Effector memory CD4-positive, alpha-beta T cell (primary cell): ENCODE measurements around the gene PCDH9.

ENCODE experiments used
- DNase-seq, 3 donors: peaks; one replicate each; pipeline ENCODE4 v3.0.0-alpha.2; 2020
- H3K27ac ChIP-seq: 2 replicates; pipeline ENCODE4 v1.7.0; 2013; ENCODE audit warnings: mild to moderate bottlenecking, low read length, moderate library complexity; ENCODE audit not compliant: insufficient read depth, poor library complexity, severe bottlenecking
- H3K27me3 ChIP-seq: replicated peaks from 2 replicates; pipeline ENCODE4 v1.7.0; 2013; ENCODE audit warnings: mild to moderate bottlenecking, low read length; ENCODE audit not compliant: insufficient read depth, control insufficient read depth, poor library complexity, severe bottlenecking
- H3K36me3 ChIP-seq: 2 replicates; pipeline ENCODE4 v1.7.0; 2013; ENCODE audit warnings: mild to moderate bottlenecking, low read length, moderate library complexity; ENCODE audit not compliant: control insufficient read depth, insufficient read depth
- H3K4me1 ChIP-seq: 2 replicates; pipeline ENCODE4 v1.7.0; 2013; ENCODE audit warnings: low read length, mild to moderate bottlenecking; ENCODE audit not compliant: control insufficient read depth, insufficient read depth, poor library complexity, severe bottlenecking
- H3K4me3 ChIP-seq: 2 replicates; pipeline ENCODE4 v1.7.0; 2013; ENCODE audit warnings: low read length, low read depth, mild to moderate bottlenecking; ENCODE audit not compliant: insufficient read depth, poor library complexity, severe bottlenecking
- H3K9me3 ChIP-seq: 2 replicates; pipeline ENCODE4 v1.7.0; 2013; ENCODE audit warnings: mild to moderate bottlenecking, low read length, moderate library complexity; ENCODE audit not compliant: control insufficient read depth

PCDH9 gene

GRCh38 chr13:66659701-66660467 lies 570.3 kb downstream of the PCDH9 start:
- Histone ChIP-seq H3K27ac (no peak overlapping the region), H3K4me1 (no peaks in the 10 kb centered on the region), H3K9me3 (no peaks in the 10 kb centered on the region), H3K27me3 (no peaks in the 10 kb centered on the region), H3K4me3 (no peak overlapping the region), H3K36me3 (no peaks in the 10 kb centered on the region)
- no peak for DNase-seq

- H3K36me3 ChIP-seq = no peaks in the 10 kb centered on the region
- no peak overlapping the region for H3K4me3 ChIP-seq
- no peak for DNase-seq
- no peaks in the 10 kb centered on the region for H3K9me3 ChIP-seq
- no peaks in the 10 kb centered on the region for H3K4me1 ChIP-seq
- H3K27me3 ChIP-seq = no peaks in the 10 kb centered on the region
- no peak overlapping the region for H3K27ac ChIP-seq
These were observed 570.9 kb downstream of the PCDH9 start for GRCh38 chr13:66659286-66659685.

GRCh38 chr13:66657165-66657881 lies 572.8 kb downstream of the PCDH9 start:
- no peak for DNase-seq
- Histone ChIP-seq H3K36me3 (no peaks in the 10 kb centered on the region), H3K27me3 (no peaks in the 10 kb centered on the region), H3K4me3 (no peak overlapping the region), H3K4me1 (no peaks in the 10 kb centered on the region), H3K27ac (no peak overlapping the region), H3K9me3 (no peaks in the 10 kb centered on the region)

- Histone ChIP-seq H3K27me3 (no peaks in the 10 kb centered on the region), H3K27ac (no peak overlapping the region), H3K9me3 (no peaks in the 10 kb centered on the region), H3K36me3 (no peaks in the 10 kb centered on the region), H3K4me3 (no peak overlapping the region), H3K4me1 (no peaks in the 10 kb centered on the region)
- no peak for DNase-seq
These were observed 574.2 kb downstream of the PCDH9 start for GRCh38 chr13:66655847-66656454.

- no peak overlapping the region for H3K27ac ChIP-seq
- no peak for DNase-seq
- no peaks in the 10 kb centered on the region for H3K36me3 ChIP-seq
- no peaks in the 10 kb centered on the region for H3K4me1 ChIP-seq
- no peak overlapping the region for H3K4me3 ChIP-seq
- H3K27me3 ChIP-seq = no peaks in the 10 kb centered on the region
- H3K9me3 ChIP-seq = no peaks in the 10 kb centered on the region
These were observed 585.2 kb downstream of the PCDH9 start for GRCh38 chr13:66644855-66645460.

- Histone ChIP-seq H3K9me3 (no peaks in the 10 kb centered on the region), H3K27ac (no peak overlapping the region), H3K36me3 (no peaks in the 10 kb centered on the region), H3K4me3 (no peak overlapping the region), H3K27me3 (no peaks in the 10 kb centered on the region), H3K4me1 (no peaks in the 10 kb centered on the region)
- no peak for DNase-seq
These were observed 589.9 kb downstream of the PCDH9 start for GRCh38 chr13:66640231-66640630.

GRCh38 chr13:66639044-66639443 lies 591.1 kb downstream of the PCDH9 start:
- Histone ChIP-seq H3K4me3 (no peak overlapping the region), H3K27me3 (no peaks in the 10 kb centered on the region), H3K4me1 (no peaks in the 10 kb centered on the region), H3K27ac (no peak overlapping the region), H3K36me3 (no peaks in the 10 kb centered on the region), H3K9me3 (no peaks in the 10 kb centered on the region)
- DNase-seq = no peak

GRCh38 chr13:66635526-66635925 lies 594.6 kb downstream of the PCDH9 start:
- Histone ChIP-seq H3K27me3 (no peaks in the 10 kb centered on the region), H3K4me3 (no peak overlapping the region), H3K27ac (no peak overlapping the region), H3K36me3 (no peaks in the 10 kb centered on the region), H3K4me1 (no peaks in the 10 kb centered on the region), H3K9me3 (no peaks in the 10 kb centered on the region)
- no peak for DNase-seq

GRCh38 chr13:66634384-66634783 lies 595.8 kb downstream of the PCDH9 start:
- Histone ChIP-seq H3K4me1 (no peaks in the 10 kb centered on the region), H3K27ac (no peak overlapping the region), H3K27me3 (no peaks in the 10 kb centered on the region), H3K36me3 (no peaks in the 10 kb centered on the region), H3K9me3 (no peaks in the 10 kb centered on the region), H3K4me3 (no peak overlapping the region)
- DNase-seq = no peak

GRCh38 chr13:66627512-66627911 lies 602.6 kb downstream of the PCDH9 start:
- DNase-seq = no peak
- Histone ChIP-seq H3K27me3 (no peaks in the 10 kb centered on the region), H3K4me3 (no peak overlapping the region), H3K9me3 (no peaks in the 10 kb centered on the region), H3K27ac (no peak overlapping the region), H3K4me1 (no peaks in the 10 kb centered on the region), H3K36me3 (no peaks in the 10 kb centered on the region)
